ENCODE measurements around the gene GALC. TPM values are rescaled to one million over a fixed set of nuclear protein-coding genes. Genes with fewer than 3 reads are reported as not detected.

GALC gene
- total RNA-seq, 1 donor from 2014 or later = 30.1 TPM

DNA sequence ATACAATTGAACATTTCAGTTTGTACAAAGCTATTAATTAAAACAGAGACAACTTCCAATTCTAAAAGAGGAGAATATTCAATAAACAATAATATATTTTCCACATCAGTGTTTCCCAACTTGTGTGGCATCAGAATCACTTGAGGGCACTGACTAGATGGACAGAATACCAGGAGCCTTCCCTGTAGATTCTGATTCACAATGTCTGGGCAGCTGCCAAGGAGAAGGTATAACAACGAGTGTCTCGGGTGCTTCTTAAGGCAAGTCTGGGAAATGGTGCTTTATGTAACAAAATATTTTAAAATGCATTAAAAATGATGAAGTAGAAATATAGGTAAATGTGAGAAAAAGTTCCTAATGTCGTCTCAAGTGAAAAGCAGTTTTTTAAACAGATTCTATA, 26.2 kb downstream of the GALC start:
- no peak for DNase-seq (ENCODE audit: extremely low read depth, low read depth, low spot score)

DNA sequence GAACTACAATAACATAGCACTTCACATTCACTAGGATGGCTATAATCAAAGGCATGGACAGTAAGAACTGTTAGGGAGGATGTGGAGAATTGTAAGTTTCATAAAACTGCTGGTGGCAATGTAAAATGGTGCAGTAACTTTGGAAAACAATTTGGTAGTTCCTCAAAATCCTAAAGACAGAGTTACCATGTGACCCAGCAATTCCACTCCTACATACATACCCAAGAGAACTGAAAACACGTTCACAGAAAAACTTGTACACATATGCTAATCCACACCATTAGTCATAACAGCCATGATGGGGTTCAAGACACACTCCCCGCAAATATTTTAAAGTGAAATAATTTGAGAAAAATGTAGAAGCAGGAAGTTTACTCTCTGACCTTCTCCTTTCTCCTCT, 31.7 kb downstream of the GALC start:
- DNase-seq (ENCODE audit: extremely low read depth, low read depth, low spot score) = no peak

DNA sequence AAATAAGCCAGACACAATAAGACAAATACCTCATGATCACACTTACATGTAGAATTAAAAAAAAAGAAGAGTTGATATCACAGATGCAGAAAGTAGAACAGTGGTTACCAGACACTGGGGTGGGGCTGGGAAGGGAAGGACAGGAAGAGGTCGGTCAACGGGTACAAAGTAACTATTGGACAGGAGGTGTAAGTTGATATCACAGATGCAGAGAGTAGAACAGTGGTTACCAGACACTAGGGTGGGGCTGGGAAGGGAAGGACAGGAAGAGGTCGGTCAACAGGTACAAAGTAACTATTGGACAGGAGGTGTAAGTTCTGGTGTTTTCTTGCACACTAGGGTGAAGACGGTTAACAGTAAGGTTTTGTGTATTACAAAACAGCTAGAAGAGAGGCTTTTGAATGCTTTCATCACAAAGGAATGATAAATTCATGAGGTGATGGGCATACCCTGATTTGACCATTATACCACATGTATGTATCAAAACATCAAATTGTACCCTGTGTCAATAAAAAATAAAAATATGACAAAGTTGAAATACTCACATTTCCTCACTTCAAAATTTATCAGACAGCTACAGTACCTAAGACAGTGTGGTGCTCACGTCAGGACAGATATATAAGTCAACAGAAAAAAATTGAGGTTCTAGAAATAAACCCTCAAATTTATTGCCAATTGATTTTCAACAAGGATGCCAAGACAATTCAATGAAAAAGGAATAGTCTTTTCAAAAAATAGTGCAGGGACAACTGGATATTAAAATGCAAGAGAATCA, 32.8 kb downstream of the GALC start:
- DNase-seq (ENCODE audit: extremely low read depth, low read depth, low spot score) = no peak

DNA sequence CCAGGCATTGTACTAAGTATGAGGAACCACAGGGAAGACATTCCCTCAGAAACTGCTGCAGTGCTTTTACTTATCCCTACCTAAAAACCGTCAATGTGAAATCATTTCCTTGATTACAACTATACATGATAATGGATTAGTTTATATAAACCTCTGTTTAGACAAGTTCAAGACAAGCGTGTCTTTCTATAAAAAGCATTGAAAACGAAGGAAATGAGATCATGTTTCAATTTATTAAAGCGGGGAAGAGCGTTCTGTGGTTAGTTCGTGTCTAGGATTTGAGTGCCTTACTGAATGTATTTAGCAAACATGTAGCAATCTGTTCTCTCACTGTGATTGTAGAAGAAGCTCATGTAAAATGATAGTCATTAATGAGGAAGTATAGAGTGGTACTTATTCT, 37.5 kb downstream of the GALC start:
- DNase-seq (ENCODE audit: extremely low read depth, low read depth, low spot score) = no peak

DNA sequence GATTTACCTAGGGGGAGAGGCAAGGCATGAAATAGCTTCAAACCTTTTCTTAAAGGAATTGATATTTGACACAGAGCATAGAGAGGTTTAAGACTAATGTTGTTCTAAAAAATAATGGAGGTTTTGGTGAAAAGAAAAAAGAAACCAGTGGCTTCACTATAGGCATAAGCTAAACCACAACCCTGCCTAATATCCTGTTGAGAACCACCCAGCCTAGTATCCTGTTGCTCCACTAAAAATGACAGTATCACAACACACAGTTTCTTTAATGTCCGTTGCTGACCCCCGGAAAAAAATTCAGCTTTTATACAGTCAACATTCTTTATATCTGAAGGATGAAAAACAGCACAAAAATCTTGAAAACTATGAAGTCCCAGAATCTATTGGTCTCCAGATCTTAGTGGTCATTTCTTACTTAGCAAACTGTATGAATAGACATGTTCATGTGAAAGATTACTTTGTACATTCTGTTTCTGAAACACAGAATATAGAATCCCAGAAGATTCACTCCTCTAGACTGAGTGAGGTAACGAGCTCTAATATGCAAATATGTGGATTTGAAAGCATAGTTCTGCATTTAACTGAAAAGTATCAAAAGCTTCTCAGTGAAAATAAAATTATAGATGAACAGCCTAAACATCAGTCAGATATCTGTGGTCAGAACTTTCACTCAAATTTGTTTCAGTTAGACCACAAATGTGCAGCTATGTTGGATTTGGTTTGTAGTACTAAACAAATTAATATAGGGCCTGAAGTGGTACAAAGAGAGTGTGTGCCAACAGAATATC, 40.5 kb downstream of the GALC start:
- DNase-seq (ENCODE audit: extremely low read depth, low read depth, low spot score) = no peak

DNA sequence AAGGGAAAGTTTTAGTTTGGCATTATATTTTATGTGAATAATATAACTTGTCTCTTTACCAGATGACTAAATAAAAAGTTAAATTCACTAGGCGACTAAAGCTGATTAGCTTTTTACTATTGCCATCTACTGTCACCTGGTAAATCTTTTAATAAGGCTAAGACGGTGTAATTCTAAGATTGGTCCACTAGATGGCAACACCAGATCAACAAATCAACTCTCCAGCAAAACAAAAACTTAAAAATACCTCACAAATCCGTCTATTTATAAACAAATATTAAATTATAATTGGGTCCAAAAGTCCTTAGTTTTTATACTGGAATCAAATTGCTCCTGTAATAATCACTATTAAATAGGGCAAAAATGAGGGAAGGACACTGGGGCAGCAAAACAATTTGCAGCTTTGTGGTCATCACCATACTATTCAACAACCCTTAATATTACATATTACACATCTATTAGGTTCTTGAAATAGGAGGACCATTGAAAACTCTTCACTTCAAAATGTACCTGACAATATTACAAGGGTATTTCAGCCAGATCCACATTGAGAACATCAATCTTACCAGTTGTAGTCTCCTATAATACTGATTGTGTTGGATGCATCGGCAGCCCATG, 47.9 kb downstream of the GALC start:
- peak; percentile 57 for DNase-seq (ENCODE audit: extremely low read depth, low read depth, low spot score)

DNA sequence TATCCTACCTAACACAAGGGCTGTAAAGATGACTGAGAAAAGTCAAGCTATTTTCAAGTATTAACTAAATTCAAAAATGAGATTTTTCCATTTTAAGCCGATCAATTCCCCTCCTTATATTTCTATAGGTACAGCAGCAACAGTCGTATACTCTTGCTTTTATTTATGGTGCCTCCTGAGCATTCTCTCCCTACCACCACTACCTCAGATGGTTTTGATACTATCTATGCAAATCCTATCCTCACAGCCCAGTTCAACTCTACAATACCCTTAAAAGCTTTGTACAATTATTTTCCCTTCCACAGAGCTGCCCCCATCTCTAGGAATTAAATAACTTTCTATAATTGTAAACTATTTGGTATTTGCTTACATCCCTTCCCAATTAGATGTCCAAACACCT, 52.1 kb downstream of the GALC start:
- DNase-seq (ENCODE audit: extremely low read depth, low read depth, low spot score) = no peak

DNA sequence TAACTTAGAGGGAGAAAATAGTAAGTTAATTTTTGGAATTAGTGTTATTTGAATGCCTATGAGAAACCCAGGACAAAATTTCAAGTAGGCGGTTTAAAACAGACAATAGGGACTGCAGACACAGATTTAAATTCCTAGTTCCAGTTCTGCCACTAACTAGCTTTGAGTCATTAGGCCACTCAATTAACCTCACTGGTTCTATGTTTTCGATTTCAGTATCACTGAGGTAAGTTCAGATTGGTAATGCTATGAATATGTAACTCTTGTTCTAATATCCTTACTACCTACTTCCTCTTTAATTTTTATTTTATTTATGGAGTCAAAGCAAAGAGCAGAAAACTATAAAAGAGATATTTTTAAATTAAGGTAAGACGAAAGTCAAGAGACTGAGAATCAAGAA, 52.6 kb downstream of the GALC start:
- no peak for DNase-seq (ENCODE audit: extremely low read depth, low read depth, low spot score)

DNA sequence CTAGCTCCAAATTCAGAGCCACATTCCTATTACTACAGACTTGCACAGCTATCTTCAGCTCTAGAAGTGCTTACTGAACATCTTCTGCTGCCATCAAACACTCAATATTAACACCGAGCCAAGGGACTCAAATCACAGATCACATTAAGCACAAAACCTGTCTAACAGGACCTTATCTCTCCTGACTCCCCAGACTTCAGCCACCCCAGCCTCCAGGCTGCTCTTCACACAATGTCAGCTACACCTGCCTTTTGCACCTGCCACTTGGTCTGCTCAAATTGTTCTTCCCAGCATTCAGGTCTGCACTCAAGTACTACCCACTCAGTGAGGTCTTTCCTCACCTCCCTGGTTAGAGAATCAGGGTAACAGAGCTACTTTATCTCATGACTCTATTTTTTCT, 57.1 kb downstream of the GALC start:
- no peak for DNase-seq (ENCODE audit: extremely low read depth, low read depth, low spot score)

DNA sequence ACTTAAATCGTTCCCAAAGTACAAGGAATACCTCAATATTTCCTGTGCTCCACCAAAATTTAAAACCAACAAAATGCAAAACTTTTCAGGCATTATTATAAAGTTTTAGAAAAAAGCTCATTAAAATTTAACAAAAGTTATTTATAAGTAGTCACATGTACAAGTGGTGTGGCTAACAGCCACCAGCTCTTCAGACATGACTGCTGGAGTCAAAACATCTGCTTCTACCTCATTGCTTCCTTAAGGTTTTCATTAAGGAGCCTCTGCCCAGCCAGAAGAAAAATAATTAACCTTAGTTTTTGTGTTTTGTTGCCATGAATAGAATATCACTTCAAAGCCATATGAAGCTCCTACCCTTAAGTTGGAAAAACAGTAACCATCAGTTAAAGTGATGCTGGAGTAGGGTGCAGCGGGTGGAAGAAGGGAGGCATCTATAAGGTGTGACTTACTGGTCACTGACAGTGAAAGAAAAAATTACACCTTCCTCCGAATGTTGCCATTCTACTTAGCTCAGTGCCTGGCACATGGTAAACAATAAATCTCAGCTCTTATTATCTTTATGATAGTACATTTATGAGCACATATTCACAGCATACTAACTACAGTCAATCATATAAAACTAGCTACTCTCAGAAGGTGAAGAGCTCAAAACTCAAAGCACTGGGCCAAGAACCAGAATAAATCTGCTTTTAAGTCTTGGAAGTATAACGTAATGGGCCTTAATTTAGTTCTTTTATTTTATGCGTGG, 57.7 kb downstream of the GALC start:
- DNase-seq (ENCODE audit: extremely low read depth, low read depth, low spot score) = no peak

DNA sequence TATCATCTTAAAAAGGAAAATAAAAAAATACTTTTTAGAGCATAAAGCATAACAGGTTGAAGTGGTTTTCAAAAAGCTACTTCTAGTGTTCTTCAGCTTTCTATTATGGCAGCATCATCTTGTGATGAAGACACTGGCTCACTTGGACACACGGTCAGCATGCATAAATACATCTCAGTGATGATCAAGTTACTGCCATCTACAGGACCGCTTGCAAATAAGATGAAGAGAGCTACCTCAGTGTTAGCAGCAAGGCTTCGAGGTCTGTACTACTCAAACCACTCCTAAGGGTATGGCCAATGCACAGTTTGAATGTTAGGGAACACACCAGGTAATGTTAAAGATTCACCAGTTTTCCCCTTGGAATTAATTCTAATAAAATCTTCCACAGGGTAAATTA, 58.8 kb downstream of the GALC start:
- no peak for DNase-seq (ENCODE audit: extremely low read depth, low read depth, low spot score)

DNA sequence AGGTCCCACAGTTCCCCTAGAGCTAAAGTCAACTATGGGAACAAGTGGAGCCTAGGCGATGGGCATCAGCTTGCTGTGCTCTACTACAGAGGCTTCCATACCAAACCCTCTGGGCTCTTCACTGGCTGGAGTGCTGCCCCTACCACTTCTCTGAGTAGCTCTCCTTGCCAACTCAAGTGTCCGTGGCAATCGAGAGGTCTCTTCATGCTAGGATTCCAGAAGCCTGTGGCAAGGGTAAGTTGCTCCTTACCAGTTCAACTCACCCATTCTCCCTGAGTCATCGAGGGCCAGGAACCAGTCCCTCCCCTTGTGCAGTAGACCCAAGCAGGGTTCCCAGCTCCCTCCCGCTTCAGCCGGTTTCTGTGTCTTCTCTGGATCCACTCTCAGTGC, 76.1 kb downstream of the GALC start:
- DNase-seq (ENCODE audit: extremely low read depth, low read depth, low spot score) = no peak

DNA sequence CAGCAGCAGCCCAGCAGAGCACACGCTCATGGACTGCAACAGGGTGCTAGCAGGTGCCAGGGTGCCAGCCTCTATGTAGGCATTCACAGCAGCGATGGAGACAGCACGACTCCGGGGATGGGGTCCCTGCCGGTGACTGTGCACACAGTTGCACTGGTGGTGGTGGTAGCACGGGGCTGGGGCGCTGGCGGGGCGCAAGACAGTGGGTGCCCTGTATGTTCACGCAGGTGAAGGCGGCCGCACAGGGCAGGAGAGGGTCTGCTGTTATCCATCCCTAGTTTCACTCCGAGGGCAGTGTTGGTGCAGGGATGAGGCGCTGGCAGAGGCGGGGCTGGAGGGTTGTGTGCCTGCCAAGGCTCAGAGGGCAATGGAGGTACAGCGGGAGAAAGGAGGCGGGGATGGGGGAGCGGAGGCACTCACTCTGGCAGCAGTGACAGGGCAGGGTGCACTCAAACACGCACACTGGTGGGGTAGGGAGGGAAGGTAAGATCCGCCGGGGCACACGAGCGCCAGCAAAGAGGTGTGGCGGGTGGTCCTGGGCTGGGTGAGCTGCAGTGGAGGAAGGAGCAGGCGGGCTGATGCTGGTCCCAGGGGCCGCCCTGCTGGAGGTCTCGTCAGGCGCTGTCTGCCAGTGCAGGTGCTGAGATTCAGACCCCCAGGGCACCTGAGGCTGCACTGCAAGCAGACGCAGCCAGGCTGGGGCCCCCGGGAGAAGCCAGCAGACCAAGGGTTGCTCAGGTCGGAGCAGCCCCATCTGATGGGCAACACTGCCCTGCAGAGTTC, 76.7 kb downstream of the GALC start:
- no peak for DNase-seq (ENCODE audit: extremely low read depth, low read depth, low spot score)

DNA sequence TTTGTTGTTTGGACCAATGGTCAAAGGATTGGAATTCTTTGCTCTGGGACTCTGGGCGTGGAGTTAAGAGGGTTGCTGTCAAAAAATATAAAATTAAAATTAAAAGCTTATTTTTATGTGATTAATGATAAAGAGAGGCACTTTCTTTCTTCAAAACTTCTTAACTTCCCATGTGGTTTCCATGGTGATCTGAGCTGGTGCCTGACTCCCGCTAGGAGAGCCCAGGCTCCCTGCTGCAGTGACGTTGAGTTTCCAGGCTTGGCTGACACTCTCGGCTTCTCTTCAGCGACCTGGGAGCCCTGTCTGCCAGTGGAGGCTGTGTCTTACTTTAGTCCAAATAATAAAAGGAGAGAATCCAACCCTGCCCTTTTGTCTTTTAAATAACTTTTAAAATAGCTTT, 84.4 kb downstream of the GALC start:
- DNase-seq (ENCODE audit: extremely low read depth, low read depth, low spot score) = no peak

DNA sequence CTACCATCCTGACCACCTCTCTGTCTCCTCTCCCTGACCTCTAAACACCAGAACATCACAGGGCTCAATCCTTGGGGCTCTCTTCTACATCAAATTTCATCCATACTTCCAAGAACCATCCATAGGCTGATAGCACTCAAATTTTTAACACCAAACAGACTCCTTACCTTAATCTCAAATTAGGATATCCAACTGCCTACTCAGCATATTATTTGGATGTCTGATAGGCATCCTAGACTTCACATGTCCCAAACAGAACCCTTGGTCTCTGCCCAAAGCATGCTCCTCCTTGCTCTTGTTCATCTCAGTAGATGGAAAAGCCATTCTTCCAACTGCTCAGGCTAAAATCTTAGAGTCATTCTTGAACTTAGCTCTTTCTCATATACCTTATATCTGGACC, 91.3 kb downstream of the GALC start:
- no peak for DNase-seq (ENCODE audit: extremely low read depth, low read depth, low spot score)

DNA sequence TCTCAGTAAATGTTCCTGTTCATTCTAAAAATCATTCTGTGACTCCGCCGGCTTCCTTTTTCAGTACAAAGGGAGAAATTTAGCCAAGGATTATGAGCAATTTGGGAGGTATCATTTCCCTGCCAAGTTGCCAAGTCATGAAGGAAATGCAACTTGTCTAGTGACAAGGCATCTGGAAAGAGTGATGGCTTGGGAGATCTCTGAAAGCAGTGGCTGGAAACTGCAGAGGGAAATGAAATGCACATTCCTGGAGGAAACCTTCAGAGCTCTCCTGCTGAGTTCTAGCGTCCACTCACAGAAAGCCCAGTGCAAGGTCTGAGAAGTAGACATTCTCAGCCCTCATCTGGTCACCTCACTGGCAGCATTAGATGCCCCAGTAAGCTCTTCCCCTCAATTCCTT, 91.7 kb downstream of the GALC start:
- DNase-seq (ENCODE audit: extremely low read depth, low read depth, low spot score) = no peak

DNA sequence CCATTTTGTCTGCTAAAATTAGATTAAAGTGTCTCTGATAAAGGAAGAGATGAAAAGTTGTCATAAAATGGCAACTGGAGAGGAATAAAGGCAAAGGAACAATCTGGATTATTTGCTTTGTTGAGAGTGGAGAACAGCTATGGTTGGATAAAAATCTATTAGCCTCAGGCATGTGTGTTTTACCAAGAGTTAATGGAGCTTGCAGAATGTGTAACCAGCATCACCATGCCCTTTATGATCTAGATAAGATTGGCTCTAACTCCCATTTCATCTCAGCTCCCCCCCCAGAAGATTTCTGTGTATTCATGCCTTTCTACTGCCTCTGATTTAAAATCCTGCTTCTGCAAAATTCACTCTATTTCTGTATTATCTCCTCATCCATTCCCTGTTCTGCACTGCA, 93.8 kb downstream of the GALC start:
- no peak for DNase-seq (ENCODE audit: extremely low read depth, low read depth, low spot score)

DNA sequence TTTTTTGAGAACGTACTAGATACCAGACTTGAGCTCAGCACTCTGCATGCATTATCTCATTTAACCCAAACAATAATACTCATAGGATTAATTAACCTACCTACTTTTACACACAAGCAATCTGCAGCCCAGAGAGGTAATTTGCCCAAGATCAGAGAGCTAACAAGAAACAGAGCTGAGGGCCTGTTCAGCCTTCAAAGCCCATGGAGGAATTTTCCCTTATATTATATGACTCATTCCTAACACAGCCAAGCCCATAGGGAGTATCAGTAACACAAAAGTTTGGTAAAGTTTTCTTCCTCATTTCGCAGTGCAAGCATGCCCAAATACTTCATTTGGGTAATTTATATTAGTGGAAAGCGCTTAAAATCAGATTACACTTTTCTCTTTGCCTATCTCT, 94.7 kb downstream of the GALC start:
- no peak for DNase-seq (ENCODE audit: extremely low read depth, low read depth, low spot score)

DNA sequence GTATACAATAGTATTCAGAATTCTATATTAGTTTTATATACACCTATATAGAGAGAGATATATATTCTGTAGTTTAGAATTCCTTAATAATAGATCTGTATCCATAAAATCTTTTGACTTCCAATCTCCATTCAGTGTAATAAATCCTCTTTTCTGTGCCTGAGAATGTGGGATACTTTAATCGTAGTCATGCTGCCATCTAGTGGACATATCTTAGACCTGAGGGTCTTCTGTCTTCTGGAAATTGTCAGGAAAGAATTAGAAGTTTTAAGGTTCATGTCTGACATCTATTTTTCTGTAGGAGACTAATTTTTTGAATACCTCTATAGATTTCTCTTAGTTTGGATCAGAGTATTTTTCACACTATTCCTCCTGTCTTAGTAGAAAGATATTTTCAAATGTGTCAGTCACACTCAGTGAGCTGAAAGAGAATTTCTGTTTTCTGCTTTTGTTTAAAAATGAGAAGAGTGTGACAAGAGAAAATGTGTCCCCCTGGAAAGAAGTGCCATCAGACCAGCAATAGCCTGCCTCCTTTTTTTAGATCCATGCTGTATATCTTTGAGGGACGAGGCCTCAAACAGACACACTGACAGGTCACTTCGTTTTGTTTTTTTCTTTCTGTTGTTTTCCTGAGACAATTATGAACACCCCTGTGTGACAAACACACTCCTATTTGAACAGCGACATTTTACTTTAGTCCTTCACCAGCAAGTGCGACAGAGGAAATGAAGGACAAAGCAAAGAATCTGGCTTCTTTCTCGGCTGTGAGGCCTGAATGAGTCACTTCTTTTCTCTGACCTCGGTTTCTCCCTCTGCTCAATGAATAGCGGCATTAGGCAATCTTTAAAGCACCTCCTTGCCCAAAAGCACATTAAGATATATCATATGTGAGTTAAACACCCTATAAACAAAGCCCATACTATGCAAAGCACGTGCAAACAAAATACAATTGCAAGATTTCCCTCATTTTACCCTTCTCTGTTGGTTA, 96.3 kb downstream of the GALC start:
- peak; percentile 47 for DNase-seq (ENCODE audit: extremely low read depth, low read depth, low spot score)
